ENCODE measurements around the gene MYLK4. TPM values are rescaled to one million over a fixed set of nuclear protein-coding genes. Genes with fewer than 3 reads are reported as not detected.
A peak's percentile ranks its signal among the peaks of the same experiment; 100 is the strongest.

Gene MYLK4
- total and polyA plus RNA-seq, 2 of the 13 experiments (the other 11 are each of a cell fraction or from before 2014, with no cell fraction given): 0.26 to 0.29 TPM

DNA sequence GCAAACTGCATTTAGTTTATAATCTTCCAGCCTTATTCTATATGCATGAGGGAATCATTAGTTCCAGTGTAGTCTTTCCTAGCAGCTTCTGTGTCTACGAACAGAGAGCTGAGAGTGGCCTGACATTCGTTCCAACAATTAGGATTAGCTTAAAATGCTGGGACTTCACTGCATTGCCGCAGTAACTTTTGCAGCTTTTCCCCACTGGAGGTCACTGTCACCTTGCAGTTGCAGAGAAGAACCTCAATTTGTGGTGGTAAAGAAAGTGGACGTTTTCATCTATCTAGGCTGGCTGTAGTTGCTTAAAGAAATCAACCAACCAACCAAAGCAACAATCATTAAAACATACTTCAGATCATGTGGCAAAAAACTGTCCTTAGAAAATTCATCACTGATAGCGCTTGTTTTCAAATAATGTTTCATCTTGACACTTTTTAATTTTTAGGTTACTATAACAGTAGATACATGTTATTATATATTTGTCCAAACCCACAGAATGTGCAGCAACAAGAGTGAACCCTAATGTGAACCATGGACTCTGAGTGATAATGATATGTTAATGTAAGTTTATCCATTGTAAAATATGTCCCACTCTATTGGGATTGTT lies 12.2 kb downstream of the MYLK4 start (continued):
- TF ChIP-seq PRMT3 (CRISPR knock-in tag; IDR thresholded peaks at IDR 0.05; ENCODE audit: borderline replicate concordance, low read depth) (no peak), CREM (IDR thresholded peaks at IDR 0.05) (no peak), CREM (CRISPR knock-in tag; IDR thresholded peaks at IDR 0.05) (no peak), HMGA1 (CRISPR knock-in tag; conservative IDR thresholded peaks at IDR 0.05) (no peak), RBM22 (optimal IDR thresholded peaks at IDR 0.05; ENCODE audit: low read length) (no peak), SMC3 (IDR thresholded peaks at IDR 0.05; ENCODE audit: low read length) (peak; percentile 92), SRF (IDR thresholded peaks at IDR 0.05; ENCODE audit: low read depth, low read length) (no peak), ZNF615 (CRISPR knock-in tag; IDR thresholded peaks at IDR 0.05; ENCODE audit: borderline replicate concordance) (no peak), HNRNPH1 (optimal IDR thresholded peaks at IDR 0.05; ENCODE audit: low read depth, low read length) (no peak), MTF2 (CRISPR knock-in tag; IDR thresholded peaks at IDR 0.05; ENCODE audit: borderline replicate concordance) (no peak), HDAC1 (CRISPR knock-in tag; IDR thresholded peaks at IDR 0.05) (no peak), ZNF770 (CRISPR knock-in tag; IDR thresholded peaks at IDR 0.05) (no peak), TBL1XR1 (IDR thresholded peaks at IDR 0.05; ENCODE audit: borderline replicate concordance, low read length, partially characterized antibody) (no peak), SUZ12 (IDR thresholded peaks at IDR 0.05; ENCODE audit: low read depth, low read length) (no peak), AKAP8 (CRISPR knock-in tag; IDR thresholded peaks at IDR 0.05) (no peak)

All from HepG2 (cell line).